ENCODE results near the gene ADPGK. TPM values are rescaled to one million over a fixed set of nuclear protein-coding genes. Genes with fewer than 3 reads are reported as not detected.

ADPGK gene
- total RNA-seq, 1 experiment from 2014 or later: 54.8 TPM

DNA sequence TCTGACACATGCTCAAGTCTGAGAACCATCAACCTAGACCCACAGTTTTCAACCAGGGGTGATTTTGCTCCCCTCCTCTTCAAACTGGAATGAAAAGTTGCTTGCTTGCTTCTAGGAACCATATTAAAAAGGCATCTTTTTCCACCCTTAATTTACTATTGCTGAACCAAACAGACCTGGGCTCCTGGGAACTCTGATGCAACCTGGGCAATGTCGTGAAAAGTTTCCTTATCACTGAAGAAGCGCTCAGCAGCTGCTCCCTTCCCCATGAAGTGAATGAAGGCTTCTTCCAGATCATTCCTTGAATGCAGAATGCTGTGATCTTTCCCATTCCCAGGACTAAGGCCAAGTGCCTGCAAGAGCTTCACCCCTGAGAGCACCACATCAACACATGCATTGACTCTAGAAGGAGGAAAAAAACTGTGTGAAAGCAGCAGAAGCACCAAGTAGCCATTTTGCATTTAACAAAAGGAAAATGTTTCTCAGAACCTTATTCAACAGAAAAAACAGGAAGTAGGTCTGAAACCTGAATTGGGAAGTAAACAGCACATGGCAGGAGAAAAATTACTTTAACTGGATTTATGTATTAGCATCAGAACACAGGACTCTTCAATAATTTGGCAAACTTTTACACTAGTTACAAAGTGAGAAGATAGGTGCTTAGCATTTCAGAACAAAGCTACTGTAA is 8.7 kb downstream of the ADPGK start:
- no peak overlapping the region for H3K56ac ChIP-seq (ENCODE audit: insufficient read length, low read depth, low read length)
- no peak overlapping the region for H2AFZ ChIP-seq (ENCODE audit: low read length)
- DNase-seq: no peak
- no peak overlapping the region for H3K4ac ChIP-seq (ENCODE audit: low read depth, low read length)
- H3K27ac ChIP-seq (ENCODE audit: insufficient read length, low read depth, low read length): no peak overlapping the region
- no peak overlapping the region for H3K4me3 Mint-ChIP-seq
- no peak overlapping the region for H2BK120ac ChIP-seq (ENCODE audit: low read depth, low read length, poor library complexity, severe bottlenecking)
- H3K9me3 Mint-ChIP-seq: no peaks in the 10 kb centered on the region
- no peak overlapping the region for H4K5ac ChIP-seq (ENCODE audit: insufficient read length, low read depth, low read length)
- no peak overlapping the region for H3K14ac ChIP-seq (ENCODE audit: insufficient read depth, low read length)
- H3K4me1 Mint-ChIP-seq: peaks cover 11 to 15% of the 10 kb centered on the region in 2 experiments
- no peaks in the 10 kb centered on the region; the same call in 1 of the 2 replicates for H3K79me2 ChIP-seq (ENCODE audit: insufficient read depth, low read length)
- no peak overlapping the region for H4K8ac ChIP-seq (replicated peaks; ENCODE audit: insufficient read length, low read depth, low read length)
- H3K27me3 Mint-ChIP-seq (ENCODE audit: low read depth): no peaks in the 10 kb centered on the region
- H3K23ac ChIP-seq (ENCODE audit: insufficient read length, low read depth, low read length): no peak overlapping the region
- no peak overlapping the region for H2BK20ac ChIP-seq (ENCODE audit: low read depth, low read length, poor library complexity, severe bottlenecking)
- no peaks in the 10 kb centered on the region for H3K23me2 ChIP-seq (ENCODE audit: insufficient read length, low read depth, low read length, poor library complexity, severe bottlenecking)
- H3K27me3 ChIP-seq (ENCODE audit: insufficient read depth, low read length): no peaks in the 10 kb centered on the region
- H3K18ac ChIP-seq (ENCODE audit: insufficient read length, low read depth, low read length): no peak overlapping the region
- H3K79me1 ChIP-seq (ENCODE audit: insufficient read depth, low read depth, low read length, poor library complexity, severe bottlenecking): peaks cover 2% of the 10 kb centered on the region
- H2BK5ac ChIP-seq (ENCODE audit: insufficient read length, low read length): no peak overlapping the region
- H3K4me2 ChIP-seq (ENCODE audit: insufficient read depth, insufficient read length, low read length): no peak overlapping the region
- no peak overlapping the region for H2AK5ac ChIP-seq (ENCODE audit: insufficient read length, low read length)
- H2BK12ac ChIP-seq (ENCODE audit: insufficient read length, low read depth, low read length): no peak overlapping the region
- H4K91ac ChIP-seq (ENCODE audit: insufficient read length, low read depth, low read length): no peak overlapping the region
- peaks cover 20 to 41% (median 33%) of the 10 kb centered on the region in 3 experiments; a peak in 6 of 7 replicates for H3K36me3 Mint-ChIP-seq (ENCODE audit: insufficient read depth in 1 of 3, low read depth in 3 of 3)
- H4K20me1 ChIP-seq (ENCODE audit: control insufficient read depth, insufficient read depth, insufficient read length): no peaks in the 10 kb centered on the region
- H3K4me1 ChIP-seq (ENCODE audit: insufficient read depth, low read length): no peaks in the 10 kb centered on the region
- no peak overlapping the region for H3T11ph ChIP-seq (ENCODE audit: low read length)
- peak overlapping the region in 1 of 3 experiments; percentile 13; a peak in 1 of 7 replicates for H3K27ac Mint-ChIP-seq
- no peak overlapping the region for H3K9ac ChIP-seq (ENCODE audit: extremely low read depth, insufficient read length, low read length)
- no peaks in the 10 kb centered on the region for H3K9me3 ChIP-seq (ENCODE audit: control insufficient read depth, low read depth, low read length)
- TF ChIP-seq, protein P1, sequence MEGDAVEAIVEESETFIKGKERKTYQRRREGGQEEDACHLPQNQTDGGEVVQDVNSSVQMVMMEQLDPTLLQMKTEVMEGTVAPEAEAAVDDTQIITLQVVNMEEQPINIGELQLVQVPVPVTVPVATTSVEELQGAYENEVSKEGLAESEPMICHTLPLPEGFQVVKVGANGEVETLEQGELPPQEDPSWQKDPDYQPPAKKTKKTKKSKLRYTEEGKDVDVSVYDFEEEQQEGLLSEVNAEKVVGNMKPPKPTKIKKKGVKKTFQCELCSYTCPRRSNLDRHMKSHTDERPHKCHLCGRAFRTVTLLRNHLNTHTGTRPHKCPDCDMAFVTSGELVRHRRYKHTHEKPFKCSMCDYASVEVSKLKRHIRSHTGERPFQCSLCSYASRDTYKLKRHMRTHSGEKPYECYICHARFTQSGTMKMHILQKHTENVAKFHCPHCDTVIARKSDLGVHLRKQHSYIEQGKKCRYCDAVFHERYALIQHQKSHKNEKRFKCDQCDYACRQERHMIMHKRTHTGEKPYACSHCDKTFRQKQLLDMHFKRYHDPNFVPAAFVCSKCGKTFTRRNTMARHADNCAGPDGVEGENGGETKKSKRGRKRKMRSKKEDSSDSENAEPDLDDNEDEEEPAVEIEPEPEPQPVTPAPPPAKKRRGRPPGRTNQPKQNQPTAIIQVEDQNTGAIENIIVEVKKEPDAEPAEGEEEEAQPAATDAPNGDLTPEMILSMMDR (conservative IDR thresholded peaks at IDR 0.05): no peak
- no CpG with 5 or more reads among the region's 2 CpGs for WGBS (ENCODE audit: extremely low coverage, insufficient read length, low lambda C conversion rate)
- no peak overlapping the region for H2BK15ac ChIP-seq (ENCODE audit: low read depth, low read length)
